T-helper 22 cell (primary cell): ENCODE data around the gene TNIK.
"Not testable (repeated sequence)": the region's sequence is repeated elsewhere in the genome, so short reads cannot be mapped to it uniquely, and the experiment has no call there.

Experiments
- DNase-seq: peaks from one replicate; pipeline ENCODE4 v3.0.0-alpha.2; 2020; ENCODE audit warnings: low read depth

The TNIK gene

GRCh38 chr3:171307046-171307585, 153.1 kb downstream of the TNIK start:
- no peak for DNase-seq

- DNase-seq = no peak
These were observed 153.6 kb downstream of the TNIK start for GRCh38 chr3:171306631-171307030.

GRCh38 chr3:171305823-171306222, 154.4 kb downstream of the TNIK start:
- DNase-seq = not testable (repeated sequence)

- DNase-seq = not testable (repeated sequence)
These were observed 155.7 kb downstream of the TNIK start for GRCh38 chr3:171304498-171304897.

GRCh38 chr3:171304017-171304416, 156.2 kb downstream of the TNIK start:
- not testable (repeated sequence) for DNase-seq

GRCh38 chr3:171301998-171302397, 158.2 kb downstream of the TNIK start:
- no peak for DNase-seq

- no peak for DNase-seq
These were observed 159.2 kb downstream of the TNIK start for GRCh38 chr3:171301002-171301401.

- DNase-seq = no peak
These were observed 162.3 kb downstream of the TNIK start for GRCh38 chr3:171297951-171298350.

GRCh38 chr3:171297207-171297606, 163.0 kb downstream of the TNIK start:
- no peak for DNase-seq

- DNase-seq = no peak
These were observed 164.5 kb downstream of the TNIK start for GRCh38 chr3:171295484-171296373.

GRCh38 chr3:171293142-171293782, 166.9 kb downstream of the TNIK start:
- DNase-seq = no peak

GRCh38 chr3:171290680-171291079, 169.5 kb downstream of the TNIK start:
- no peak for DNase-seq

GRCh38 chr3:171289291-171289690, 170.9 kb downstream of the TNIK start:
- DNase-seq = no peak

GRCh38 chr3:171287761-171288160, 172.4 kb downstream of the TNIK start:
- DNase-seq = not testable (repeated sequence)

- DNase-seq = no peak
These were observed 173.5 kb downstream of the TNIK start for GRCh38 chr3:171286580-171287249.

GRCh38 chr3:171285287-171285686, 174.9 kb downstream of the TNIK start:
- DNase-seq = no peak

- DNase-seq = no peak
These were observed 175.7 kb downstream of the TNIK start for GRCh38 chr3:171284308-171285075.

GRCh38 chr3:171283848-171284222, 176.4 kb downstream of the TNIK start:
- DNase-seq = no peak

- no peak for DNase-seq
These were observed 176.9 kb downstream of the TNIK start for GRCh38 chr3:171283183-171283847.

GRCh38 chr3:171282041-171282440, 178.2 kb downstream of the TNIK start:
- DNase-seq = no peak
